ENCODE measurements around the gene E2F4. TPM values are rescaled to one million over a fixed set of nuclear protein-coding genes. Genes with fewer than 3 reads are reported as not detected.

E2F4 gene
- total RNA-seq (2022; extraction: Qiagen RNA extraction): 85.7 to 108 TPM (median 104 TPM) in 5 replicates

GRCh38 chr16:67191995-67192681, at the start of gene E2F4:
Gene E2F4 (plus strand): TSS chr16:67192155. CDS start chr16:67192228, 73 bp downstream.

GRCh38 chr16:67150833-67151396, 41.0 kb upstream of the E2F4 start, which contains the start of gene B3GNT9:
Gene B3GNT9 (minus strand): TSS chr16:67150998. CDS start chr16:67150485, 513 bp downstream.

GRCh38 chr16:67164599-67165061, 27.3 kb upstream of the E2F4 start, which contains the start of gene HSF4:
Gene HSF4 (plus strand): TSS chr16:67164745. CDS start chr16:67164812, 67 bp downstream.

GRCh38 chr16:67170168-67170948, 21.6 kb upstream of the E2F4 start, which contains the start of gene NOL3:
Gene NOL3 (plus strand): TSS chr16:67170538.

GRCh38 chr16:67183627-67184452, 8.1 kb upstream of the E2F4 start, which contains the start of gene MATCAP1:
Gene MATCAP1 (minus strand): TSS chr16:67183963. CDS start chr16:67180610, 3,353 bp downstream.

GRCh38 chr16:67190041-67190440, 1.9 kb upstream of the E2F4 start, which contains the start of gene EXOC3L1:
Gene EXOC3L1 (minus strand): TSS chr16:67190136. CDS start chr16:67189676, 460 bp downstream.

GRCh38 chr16:67199011-67199807, 7.3 kb downstream of the E2F4 start, which contains the start of gene ELMO3:
Gene ELMO3 (plus strand): TSS chr16:67199131. CDS start chr16:67199327, 196 bp downstream.

GRCh38 chr16:67226804-67227566, 35.0 kb downstream of the E2F4 start, which contains the start of gene TMEM208:
Gene TMEM208 (plus strand): TSS chr16:67227130. CDS start chr16:67227219, 89 bp downstream.

GRCh38 chr16:67247192-67248072, 55.5 kb downstream of the E2F4 start, which contains the start of gene FHOD1:
Gene FHOD1 (minus strand): TSS chr16:67247481. CDS start chr16:67247410, 71 bp downstream.

Other genes with a start within 250 kb of the E2F4 start
- 2.1 to 2.9 TPM (median 2.4 TPM) in 5 replicates for gene CES3, start 230.9 kb upstream of the E2F4 start, total RNA-seq (2022; extraction: Qiagen RNA extraction)
- 2.9 to 4.9 TPM (median 4.0 TPM) in 5 replicates for gene CES4A, start 203.6 kb upstream of the E2F4 start, total RNA-seq (2022; extraction: Qiagen RNA extraction)
- 53.5 to 68.5 TPM (median 55.2 TPM) in 5 replicates for gene CBFB, start 163.0 kb upstream of the E2F4 start, total RNA-seq (2022; extraction: Qiagen RNA extraction)
- gene PHAF1, start 82.2 kb upstream of the E2F4 start, total RNA-seq (2022; extraction: Qiagen RNA extraction): 23.9 to 26.8 TPM (median 25.0 TPM) in 5 replicates
- gene B3GNT9, start 41.2 kb upstream of the E2F4 start, total RNA-seq (2022; extraction: Qiagen RNA extraction): 7.2 to 10.2 TPM (median 9.8 TPM) in 5 replicates
- gene TRADD, start 32.2 kb upstream of the E2F4 start, total RNA-seq (2022; extraction: Qiagen RNA extraction): 15.1 to 22.4 TPM (median 21.6 TPM) in 5 replicates
- gene FBXL8, start 32.2 kb upstream of the E2F4 start, total RNA-seq (2022; extraction: Qiagen RNA extraction): 7.6 to 9.9 TPM (median 8.5 TPM) in 5 replicates
- 8.5 to 17.5 TPM (median 14.0 TPM) in 5 replicates for gene HSF4, start 27.4 kb upstream of the E2F4 start, total RNA-seq (2022; extraction: Qiagen RNA extraction)
- gene NOL3, start 21.6 kb upstream of the E2F4 start, total RNA-seq (2022; extraction: Qiagen RNA extraction): 87.9 to 116 TPM (median 113 TPM) in 5 replicates
- gene MATCAP1, start 8.2 kb upstream of the E2F4 start, total RNA-seq (2022; extraction: Qiagen RNA extraction): 5.2 to 9.2 TPM (median 6.3 TPM) in 5 replicates
- gene EXOC3L1, start 2.0 kb upstream of the E2F4 start, total RNA-seq (2022; extraction: Qiagen RNA extraction): 0.03 to 0.20 TPM (median 0.16 TPM) in 4 of 5 replicates, not detected in the other
- 0.80 to 1.7 TPM (median 1.5 TPM) in 5 replicates for gene ELMO3, start 7.0 kb downstream of the E2F4 start, total RNA-seq (2022; extraction: Qiagen RNA extraction)
- gene TMEM208, start 35.0 kb downstream of the E2F4 start, total RNA-seq (2022; extraction: Qiagen RNA extraction): 86.6 to 99.5 TPM (median 95.4 TPM) in 5 replicates
- 35.1 to 58.4 TPM (median 51.7 TPM) in 5 replicates for gene FHOD1, start 55.3 kb downstream of the E2F4 start, total RNA-seq (2022; extraction: Qiagen RNA extraction)
- gene SLC9A5, start 56.8 kb downstream of the E2F4 start, total RNA-seq (2022; extraction: Qiagen RNA extraction): 1.0 to 1.8 TPM (median 1.4 TPM) in 5 replicates
- gene PLEKHG4, start 87.4 kb downstream of the E2F4 start, total RNA-seq (2022; extraction: Qiagen RNA extraction): 12.1 to 14.0 TPM (median 13.6 TPM) in 5 replicates
- gene KCTD19, start 134.6 kb downstream of the E2F4 start, total RNA-seq (2022; extraction: Qiagen RNA extraction): 0.09 to 0.34 TPM (median 0.19 TPM) in 5 replicates
- 0.06 to 0.08 TPM (median 0.07 TPM) in 4 of 5 replicates, not detected in the other for gene LRRC36, start 134.7 kb downstream of the E2F4 start, total RNA-seq (2022; extraction: Qiagen RNA extraction)
- 8.4 to 16.1 TPM (median 13.5 TPM) in 5 replicates for gene TPPP3, start 201.3 kb downstream of the E2F4 start, total RNA-seq (2022; extraction: Qiagen RNA extraction)
- gene ZDHHC1, start 224.3 kb downstream of the E2F4 start, total RNA-seq (2022; extraction: Qiagen RNA extraction): 4.2 to 7.1 TPM (median 6.6 TPM) in 5 replicates
- gene HSD11B2, start 239.0 kb downstream of the E2F4 start, total RNA-seq (2022; extraction: Qiagen RNA extraction): 2.1 to 2.7 TPM (median 2.1 TPM) in 5 replicates

Measured in A549 treated with AZD2906 at 1 μM for 4 hours (cell line).